NCI-H2227 (cell line): ENCODE results near the gene LAMB4.

Experiments used
- DNase-seq: peaks from one replicate; lab custom pipeline; 2025; ENCODE audit not compliant: unreplicated experiment; lab: John Stamatoyannopoulos, UW

Gene LAMB4

GRCh38 chr7:108016841-108017775 lies 113.1 kb downstream of the LAMB4 start:
- peak; percentile 95 for DNase-seq

GRCh38 chr7:108015740-108016139 lies 114.4 kb downstream of the LAMB4 start:
- DNase-seq: no peak

- no peak for DNase-seq
These were observed 115.1 kb downstream of the LAMB4 start for GRCh38 chr7:108014747-108015682.

DNA sequence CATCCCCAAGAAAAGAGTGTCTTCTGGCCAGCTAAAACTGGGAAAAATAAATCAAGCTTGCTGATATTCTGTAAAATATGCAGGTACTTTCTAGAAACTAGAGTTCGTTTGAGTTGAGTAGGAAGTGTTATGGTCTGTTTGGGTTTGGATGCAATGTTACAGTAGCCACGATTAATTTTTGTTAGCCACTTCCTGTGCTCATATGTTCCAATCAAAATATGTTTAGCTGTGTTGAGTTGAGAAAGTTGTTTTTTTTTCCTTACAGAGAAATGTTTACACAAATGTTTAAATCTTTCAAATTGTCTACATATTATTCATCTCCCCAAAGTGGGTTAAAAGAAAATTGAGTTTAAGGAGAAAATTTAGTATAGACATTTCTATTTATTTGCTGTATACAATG lies 115.9 kb downstream of the LAMB4 start:
- no peak for DNase-seq

GRCh38 chr7:108012499-108013430 lies 117.4 kb downstream of the LAMB4 start:
- DNase-seq: no peak

DNA sequence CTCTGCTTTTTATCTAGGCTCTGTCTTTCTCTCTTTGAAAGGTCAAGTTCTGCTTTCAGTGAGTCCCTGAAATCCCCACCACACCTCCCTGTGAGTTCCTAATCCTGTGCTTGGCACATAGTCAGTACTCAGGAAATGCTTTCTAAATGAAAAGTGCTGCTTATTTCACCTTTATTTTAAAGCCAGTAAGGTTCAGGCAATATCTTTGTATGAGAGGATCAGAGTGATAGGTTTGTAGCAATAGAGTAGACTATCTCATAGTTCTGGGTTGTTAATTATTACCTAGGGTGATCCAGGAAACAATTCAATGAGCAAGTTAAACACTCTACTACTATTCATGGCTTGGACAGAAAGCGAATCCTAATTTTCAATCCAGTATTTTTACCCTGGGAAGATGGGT lies 119.8 kb downstream of the LAMB4 start:
- DNase-seq: no peak

GRCh38 chr7:108009873-108010272 lies 120.3 kb downstream of the LAMB4 start:
- no peak for DNase-seq

DNA sequence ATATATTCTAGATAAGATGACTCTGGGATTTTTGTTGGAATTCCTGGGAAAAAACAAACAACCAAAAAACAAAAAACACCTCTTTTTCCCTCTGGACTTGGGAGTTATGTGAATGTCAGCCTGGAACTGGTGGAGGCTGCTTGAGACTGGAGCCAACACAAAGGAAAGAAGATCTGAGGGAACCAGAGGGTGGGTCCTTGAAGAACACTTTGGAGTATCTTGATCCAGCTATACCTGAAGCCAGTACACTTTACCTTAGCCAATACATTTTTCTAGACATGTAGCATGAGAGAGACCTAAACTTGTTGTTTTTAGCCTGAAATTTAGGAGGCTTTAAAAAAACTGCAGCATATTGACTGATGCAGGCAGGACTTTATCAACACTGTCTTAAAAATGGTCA lies 121.3 kb downstream of the LAMB4 start:
- DNase-seq: no peak

DNA sequence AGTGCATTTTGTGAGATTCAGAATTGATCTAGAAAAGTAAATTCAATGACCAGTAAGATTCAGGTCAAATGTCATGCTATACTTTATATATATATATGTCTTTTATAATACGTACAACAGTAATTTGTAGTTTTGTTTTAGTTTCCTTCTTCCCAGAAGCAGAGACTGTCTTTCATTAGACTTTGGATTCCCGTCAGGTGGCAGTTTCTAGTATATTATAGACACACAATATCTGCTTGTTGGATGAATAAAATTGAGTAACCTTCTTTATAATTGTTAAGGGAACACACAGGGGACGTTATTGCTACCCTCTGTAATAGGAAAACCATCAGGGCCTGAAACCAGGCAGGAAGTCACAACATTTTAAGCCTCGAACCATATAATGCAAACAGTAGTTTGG lies 121.9 kb downstream of the LAMB4 start:
- DNase-seq: no peak

DNA sequence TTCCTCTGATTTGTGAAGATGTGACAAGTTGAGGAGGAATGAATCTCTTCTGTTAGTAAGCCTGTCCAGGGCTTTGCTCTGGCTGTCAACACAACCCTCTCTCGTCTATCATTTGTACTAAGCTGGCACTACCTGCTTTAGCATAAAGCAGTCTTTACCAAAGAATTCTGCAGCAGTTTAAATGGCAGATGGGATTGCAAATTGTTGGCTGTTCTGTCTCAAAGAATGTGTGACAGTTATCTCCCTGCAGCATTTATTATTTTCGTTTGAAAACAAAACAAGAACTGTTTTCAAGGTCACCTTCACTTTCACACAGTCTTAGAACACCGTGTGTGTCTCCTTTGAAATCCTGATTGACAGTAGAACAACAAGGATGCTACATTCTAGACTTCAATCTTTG lies 122.4 kb downstream of the LAMB4 start:
- no peak for DNase-seq

GRCh38 chr7:108007261-108007660 lies 122.9 kb downstream of the LAMB4 start:
- DNase-seq: no peak

DNA sequence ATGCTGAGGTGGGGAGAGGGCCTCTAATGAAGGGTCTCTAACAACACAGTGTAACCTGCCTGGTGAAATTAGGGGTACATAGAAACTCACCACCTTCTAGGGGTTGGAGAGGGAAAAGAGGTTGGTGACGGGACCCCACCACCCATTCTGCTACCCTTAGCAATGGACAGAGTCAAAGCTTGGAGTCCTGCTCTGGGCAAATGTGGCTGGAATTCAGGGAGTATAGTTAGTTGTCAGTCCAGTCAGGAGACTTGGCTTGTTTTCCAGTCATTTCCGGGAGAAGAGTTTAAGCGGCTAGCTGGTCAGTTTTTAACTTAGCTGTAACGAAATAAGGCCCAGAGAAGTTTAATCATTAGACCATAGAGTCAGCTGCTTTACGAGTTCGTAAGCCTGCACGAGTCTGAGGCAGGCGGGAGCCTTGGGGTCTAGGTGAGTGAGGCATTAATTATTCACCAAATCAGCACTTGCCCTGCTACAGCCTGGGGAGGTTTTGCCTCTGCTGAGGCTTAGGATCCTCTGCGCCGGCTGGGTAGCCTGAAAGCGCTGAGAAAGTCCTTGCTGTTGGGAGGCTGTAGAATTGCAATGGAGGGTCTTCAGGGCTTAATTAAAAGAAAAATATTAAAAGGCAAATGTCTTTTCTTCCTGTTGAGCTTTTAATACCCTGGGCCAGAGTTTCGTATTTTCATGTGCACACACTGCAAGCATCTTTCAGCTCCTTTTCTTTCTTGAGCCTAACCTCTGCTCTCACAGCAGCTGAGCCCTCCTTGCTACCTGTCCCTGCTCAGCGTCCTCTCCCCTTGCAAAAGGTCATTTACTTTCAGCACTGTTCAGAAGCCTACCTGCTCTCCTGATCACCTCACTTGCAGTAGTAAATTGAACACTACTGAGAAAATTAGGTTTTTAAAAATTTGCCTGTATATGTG lies 125.7 kb downstream of the LAMB4 start:
- no peak for DNase-seq

DNA sequence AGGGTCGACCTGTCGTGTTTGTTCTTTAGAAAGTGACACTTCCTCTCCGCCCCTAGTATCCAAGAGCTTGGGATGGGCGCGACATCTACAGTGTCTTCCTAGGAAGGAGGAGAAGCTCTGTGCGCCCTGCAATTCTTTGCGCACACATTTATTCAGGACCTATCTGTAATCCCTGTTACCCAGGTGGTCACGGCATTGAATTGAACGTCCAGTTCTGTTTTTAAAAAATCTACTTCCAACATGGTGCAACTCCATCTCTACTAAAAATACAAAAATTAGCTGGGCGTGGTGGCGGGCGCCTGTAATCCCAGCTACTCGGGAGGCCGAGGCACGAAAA lies 126.6 kb downstream of the LAMB4 start:
- DNase-seq: no peak

DNA sequence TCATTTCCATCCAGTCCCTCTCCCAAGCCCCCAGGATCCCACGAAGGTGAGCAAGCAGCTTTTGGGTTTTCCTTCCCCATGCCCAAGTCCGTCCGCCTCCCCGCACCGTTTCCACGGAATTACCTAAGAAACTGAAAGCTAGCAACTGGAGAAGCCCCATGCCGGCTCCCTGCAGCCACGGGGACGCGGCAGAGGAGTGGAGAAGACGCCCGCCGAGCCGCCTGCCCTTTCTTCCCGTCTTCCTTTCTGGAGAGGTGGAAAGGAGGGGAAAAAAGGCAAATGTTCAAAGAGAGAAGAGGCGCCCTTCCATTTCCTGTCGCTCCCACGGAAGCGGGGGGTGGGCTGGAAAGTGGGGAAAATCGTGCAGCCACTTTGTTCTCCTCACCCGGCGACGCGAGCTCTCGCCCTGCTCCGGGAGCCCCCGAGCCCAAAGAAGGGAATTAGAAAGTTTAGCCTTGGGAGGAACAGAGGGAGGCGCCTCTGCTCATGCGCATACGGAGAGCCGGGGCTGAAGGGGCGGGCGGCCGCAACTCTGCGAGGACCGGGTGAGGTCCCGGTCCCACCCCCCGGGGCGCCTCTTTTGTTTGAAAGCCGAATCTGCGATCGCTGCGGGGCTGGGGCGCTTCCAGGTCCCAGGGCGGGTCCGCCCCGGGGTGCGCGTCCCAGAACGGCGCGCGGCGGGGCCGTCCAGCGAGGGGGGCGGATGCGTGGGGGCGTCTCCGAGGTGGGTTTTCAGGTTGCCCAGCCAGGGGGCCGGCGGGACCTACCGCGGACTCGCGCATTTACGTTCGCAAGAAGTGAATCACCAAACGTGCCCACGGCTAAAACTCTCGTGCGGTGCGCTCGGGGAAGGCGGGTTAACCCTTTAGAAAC lies 127.2 kb downstream of the LAMB4 start, which contains the start of gene LAMB1:
TSS of gene LAMB1 (minus strand) at position 436 of the 873 bp plus-strand sequence. CDS start at position 160, 276 bp downstream.
- DNase-seq: peak; percentile 78

GRCh38 chr7:108001764-108002725 lies 128.1 kb downstream of the LAMB4 start:
- peak; percentile 59 for DNase-seq

DNA sequence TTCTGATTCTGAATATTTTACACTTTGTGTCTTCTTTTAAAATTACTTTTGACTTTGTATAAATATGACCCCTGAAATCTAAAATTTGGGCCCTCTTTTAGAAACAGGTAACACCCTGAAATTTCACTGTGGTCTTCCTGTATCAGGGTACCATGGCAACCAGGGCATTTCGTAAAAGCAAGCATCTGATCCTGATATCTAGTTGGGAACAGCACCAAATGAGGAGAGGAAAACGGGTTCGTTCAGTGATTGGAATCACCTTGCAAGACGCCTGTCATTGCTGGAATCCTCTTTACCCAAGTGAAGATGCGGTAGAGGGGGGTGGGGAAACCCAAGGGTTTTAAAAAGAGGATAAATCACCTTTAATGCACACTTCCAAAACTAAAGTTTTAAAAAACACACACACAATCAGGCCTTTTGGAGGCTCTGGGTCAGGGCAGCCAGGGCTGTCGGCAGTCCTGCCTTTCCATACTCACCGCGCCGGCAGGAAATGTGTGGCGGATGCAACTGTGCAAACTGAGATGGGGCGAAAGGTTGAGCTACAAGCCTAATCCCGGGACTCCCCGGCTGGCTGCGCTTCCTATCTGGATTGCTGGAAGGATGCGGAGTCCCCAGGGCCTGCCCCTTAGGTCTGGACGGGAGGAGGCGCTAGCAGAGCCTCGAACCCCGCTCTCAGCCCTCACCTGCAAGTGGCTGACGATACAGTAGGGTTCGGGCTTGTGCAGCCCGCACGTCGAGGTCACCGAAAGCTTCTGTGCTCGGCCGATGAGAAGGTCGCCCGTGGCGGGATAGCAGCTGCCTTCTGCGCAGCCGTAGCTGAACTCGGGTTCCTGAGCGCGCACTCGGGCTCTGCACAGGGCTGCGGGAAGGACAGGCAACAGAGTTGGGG lies 129.0 kb downstream of the LAMB4 start:
- peak; percentile 64 for DNase-seq
